ENCODE results near the gene MYO5B.

MYO5B gene

DNA sequence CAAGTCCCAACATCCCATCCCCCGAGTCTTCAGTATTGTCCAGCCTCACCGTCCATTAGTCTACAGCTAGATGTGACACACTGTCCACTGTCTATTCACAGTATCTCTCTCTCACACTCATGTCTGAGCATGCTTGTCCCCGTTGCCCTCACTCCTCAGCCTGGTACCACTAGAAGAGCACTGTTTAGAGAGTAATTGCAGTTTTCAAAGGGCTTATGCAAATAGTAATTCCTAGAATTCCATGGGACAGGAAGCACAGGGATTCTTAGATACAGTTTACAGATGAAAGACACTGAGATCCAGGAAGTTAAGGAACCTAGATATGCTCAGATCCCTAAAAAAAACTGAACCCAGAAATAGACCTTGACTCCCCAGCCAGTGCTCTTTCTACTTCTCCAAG lies 125.5 kb downstream of the MYO5B start:
- no peak for DNase-seq (ENCODE audit: low read depth)

DNA sequence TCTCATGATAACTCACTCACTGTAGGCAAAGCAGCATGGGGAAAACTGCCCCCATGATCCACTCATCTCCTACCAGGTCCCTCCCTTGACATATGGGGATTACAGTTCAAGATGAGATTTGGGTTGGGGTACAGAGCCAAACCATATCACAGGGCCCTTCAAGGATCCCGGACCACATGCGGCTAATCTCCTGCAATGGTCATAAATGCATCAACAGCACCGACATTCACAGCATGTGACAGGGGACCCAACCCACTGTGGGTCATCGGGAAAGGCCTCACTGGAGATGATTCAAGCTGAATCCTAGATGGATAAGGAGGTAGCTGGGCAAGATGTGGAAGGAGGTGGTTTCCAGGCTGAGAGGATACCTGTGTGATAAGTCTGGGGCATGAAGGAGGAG lies 129.4 kb downstream of the MYO5B start:
- no peak for DNase-seq (ENCODE audit: low read depth)

DNA sequence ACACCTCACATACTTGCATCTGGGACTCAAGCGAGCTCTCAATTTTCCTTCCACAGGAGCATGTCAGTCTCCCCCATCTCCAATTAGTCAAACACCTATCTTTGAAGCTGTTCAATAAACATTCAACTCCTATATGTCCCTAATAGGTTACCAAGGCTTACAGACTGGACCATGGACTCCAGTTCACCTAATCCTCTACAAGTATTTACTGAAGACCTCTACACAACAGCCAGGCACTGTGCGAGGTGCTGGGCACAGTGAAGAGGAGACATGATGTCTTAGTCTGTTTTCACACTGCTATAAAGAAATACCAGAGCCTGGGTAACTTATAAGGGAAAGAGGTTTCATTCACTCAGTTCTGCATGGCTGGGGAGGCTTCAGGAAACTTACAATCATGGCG lies 129.9 kb downstream of the MYO5B start:
- no peak for DNase-seq (ENCODE audit: low read depth)

DNA sequence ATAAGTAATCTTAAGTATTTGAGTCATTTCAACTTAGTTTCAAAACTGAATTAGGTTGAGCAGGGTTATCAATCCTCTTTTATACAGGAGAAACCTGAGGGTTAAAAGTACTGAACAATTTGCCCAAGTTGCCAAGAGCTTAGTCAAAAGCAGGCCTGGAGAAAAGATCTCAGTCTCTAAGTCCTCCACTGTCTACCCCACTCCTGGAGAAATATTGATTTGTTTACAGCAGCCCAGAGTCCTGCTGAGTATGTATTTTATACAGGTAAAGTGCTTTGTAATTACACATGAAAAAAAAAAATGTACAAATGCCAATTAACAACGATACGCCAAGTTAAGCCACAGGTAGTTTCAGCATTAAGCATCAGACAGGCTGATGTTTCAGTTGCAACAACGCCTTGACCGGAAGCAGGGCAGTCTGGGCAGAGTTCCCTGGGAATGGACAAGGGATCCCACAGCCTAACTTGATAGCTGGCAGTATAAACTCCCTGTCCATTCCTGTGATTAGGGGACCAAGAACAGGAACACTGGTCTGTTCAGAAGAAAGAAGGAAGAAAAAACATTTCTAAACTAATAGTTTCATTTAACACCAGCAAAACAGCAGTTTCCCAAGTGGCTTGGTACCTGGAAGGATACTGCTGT lies 132.9 kb downstream of the MYO5B start:
- no peak for DNase-seq (ENCODE audit: low read depth)

DNA sequence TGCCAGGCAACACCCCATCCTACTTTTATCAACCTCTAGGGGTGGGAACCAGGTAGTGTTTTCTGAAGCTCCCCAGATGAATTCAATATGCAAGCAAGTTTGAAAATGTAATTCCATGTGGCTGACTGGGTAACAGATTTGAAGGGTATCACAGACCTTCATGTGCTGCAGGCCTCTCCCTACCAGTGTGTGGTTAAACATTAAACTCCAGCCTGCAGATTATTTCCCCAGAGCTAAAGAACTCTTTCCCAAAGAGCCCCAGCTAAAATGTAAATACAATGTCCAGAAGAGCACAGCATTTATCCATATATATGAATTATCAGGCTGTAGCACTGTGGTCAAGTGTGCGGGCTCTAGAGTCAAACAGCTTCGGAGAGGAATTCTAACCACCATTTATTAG lies 134.1 kb downstream of the MYO5B start:
- DNase-seq (ENCODE audit: low read depth), result no peak

DNA sequence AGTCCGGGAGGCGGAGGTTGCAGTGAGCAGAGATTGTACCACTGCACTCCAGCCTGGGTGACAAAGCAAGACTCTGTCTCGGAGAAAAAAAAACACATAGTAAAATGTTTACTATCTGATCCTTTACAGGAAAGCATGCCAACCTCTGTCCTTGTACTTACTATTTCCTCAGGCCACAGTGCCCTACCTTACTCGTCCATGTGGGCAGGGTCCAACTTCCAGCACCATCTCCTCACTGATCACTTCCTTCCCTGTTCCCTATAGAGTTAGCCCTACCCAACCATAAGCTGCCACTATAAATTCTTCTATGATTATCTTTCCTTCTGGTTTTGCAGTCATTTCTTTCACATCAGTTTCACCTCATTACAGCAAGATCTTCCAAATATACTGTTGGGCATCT lies 136.2 kb downstream of the MYO5B start:
- no peak for DNase-seq (ENCODE audit: low read depth)

DNA sequence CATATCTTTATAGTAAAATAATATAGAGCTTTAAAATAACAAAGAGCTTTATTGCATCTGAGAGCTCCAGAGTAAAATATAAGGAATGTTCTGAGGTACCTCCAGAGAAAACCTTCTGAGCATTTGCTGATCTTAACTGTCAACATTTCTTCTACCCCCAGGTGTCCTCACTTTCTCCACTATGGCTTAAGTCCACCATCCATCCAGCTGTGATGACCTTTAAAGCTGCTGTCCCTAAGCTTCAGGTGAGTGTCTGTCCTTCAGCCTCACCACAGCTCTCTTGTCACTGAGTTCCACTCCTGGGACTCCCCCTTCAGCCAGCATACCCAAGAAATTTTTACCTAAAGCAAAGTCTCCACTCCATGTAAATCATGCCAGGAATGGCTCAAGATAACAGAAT lies 137.9 kb downstream of the MYO5B start:
- DNase-seq (ENCODE audit: low read depth), result no peak

DNA sequence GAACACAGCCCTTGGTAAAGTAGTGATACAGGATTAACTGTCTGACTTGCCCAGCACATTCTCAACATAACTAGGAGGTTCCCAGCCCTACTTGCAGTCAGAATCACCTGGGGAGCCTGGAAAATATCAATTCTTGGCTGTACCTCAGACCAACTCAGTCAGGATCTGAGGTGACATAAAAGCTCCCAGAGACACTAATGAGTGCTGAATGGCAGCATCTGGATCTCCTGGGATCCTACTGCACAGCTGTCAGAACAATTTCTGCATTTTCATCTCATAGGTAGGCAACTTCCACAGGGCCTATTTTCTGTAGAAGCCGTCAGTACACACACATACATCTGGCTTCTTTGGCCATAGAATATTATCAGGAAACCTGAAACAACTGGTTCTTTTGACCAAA lies 138.8 kb downstream of the MYO5B start:
- no peak for DNase-seq (ENCODE audit: low read depth)

DNA sequence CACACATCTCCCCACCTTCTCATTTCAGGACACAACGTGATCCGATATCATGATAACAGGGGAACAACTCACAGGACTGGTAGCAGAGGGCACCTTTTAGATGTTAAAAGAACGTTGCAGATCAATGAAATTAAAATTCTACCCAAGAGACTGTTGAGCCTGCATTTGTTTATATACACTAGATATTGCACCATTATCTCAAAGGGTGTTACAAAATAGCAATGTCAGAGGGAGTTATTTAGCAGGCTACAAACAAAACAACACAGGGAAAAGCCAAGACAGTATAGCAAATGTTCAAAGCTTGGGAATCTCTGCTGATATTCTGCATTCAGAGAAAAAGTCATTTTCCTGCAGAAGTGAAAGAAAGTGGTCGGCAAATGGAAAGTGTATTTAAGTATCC lies 139.5 kb downstream of the MYO5B start:
- no peak for DNase-seq (ENCODE audit: low read depth)

DNA sequence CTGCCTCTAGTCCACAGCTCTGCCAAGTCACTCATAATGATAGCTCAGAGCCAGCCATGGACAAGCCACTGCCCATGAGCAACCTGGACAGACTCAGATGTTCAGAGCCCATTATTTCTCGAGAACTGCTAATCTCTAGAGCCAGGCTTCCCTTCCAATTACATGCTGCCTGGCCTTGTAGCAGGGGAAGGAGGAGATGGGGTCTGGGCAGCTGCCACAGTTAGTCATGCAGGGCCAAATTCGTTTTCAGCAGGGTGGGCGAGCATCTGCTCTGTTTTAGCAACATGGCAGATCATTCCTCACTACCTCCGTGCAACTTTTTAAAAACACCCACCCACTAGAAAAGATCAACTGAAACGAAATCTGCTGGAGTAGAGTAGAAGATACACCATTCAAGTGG lies 141.8 kb downstream of the MYO5B start:
- no peak for DNase-seq (ENCODE audit: low read depth)

DNA sequence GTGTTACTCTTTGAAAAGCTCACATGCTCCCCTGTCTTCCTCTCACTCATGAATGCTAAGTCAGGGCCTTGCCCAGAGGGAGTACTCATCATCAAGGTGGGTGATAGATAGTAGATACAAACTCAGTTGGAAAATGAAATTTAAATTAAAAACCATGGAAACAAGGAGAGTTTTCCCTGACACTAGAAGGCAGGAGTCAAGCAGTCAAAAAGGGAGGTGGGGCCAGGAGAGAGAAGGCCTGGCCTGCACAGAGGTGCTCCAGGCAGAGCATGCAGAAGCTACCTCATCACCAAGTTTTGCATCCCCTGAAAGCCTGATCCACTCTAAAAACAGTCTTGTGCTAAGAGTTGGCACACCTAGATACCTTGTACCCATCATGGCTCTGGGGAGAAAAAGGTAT lies 143.7 kb downstream of the MYO5B start:
- no peak for DNase-seq (ENCODE audit: low read depth)

DNA sequence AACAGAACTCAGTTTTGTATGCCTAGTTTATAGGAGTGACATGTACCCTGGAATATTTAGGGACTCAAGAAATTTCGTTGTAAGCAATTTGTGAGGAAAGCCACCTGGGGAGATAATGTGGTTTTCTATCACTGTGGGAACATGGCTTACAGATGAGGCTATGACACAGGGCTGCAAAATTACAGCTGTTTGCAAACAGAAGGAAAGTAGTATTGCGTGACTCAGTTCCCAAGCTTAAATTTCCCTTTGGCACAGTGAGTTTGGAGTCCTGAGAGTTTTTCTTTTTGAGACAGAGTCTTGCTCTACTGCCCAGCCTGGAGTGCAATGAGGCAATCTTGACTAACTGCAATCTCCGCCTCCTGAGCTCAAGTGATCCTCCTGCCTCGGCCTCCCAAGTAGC lies 149.8 kb downstream of the MYO5B start:
- DNase-seq (ENCODE audit: low read depth), result no peak

DNA sequence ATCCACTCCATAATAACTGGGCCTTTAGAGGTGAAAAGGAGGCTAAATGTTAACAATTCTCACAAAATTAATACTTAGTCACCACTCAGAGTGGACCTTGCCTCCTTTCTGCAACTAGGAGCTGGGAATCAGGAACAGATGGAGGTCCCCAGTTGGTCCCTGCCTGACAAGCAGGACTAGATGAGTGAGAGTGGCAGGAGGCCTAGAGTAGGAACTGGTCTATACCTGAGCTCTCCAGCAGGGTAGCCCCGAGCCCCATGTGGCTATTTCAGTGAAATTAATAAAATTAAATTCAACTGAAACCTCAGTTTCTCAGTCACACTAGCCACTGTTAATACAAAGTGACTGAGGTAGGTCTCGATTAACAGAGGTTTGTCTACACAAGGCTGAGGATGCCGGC lies 150.5 kb downstream of the MYO5B start:
- no peak for DNase-seq (ENCODE audit: low read depth)

DNA sequence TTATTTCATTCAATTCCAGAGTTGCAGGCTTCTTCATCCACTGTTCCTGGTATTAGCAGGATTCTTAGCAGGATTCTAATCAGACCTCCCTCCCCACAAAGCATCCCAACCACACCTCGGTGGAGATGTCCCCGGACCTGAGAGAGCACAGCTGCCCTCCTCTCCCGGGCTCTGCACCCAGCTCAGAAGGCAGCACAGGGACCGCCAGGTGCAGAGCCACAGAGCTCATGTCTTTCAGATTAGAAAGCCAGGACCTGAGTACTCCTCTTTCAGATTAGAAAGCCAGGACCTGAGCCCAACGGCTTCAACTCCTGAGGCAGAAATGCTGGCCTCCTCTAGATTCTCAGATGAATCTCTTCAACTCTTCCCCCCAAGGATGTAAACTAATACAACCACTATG lies 152.3 kb downstream of the MYO5B start:
- no peak for DNase-seq (ENCODE audit: low read depth)

DNA sequence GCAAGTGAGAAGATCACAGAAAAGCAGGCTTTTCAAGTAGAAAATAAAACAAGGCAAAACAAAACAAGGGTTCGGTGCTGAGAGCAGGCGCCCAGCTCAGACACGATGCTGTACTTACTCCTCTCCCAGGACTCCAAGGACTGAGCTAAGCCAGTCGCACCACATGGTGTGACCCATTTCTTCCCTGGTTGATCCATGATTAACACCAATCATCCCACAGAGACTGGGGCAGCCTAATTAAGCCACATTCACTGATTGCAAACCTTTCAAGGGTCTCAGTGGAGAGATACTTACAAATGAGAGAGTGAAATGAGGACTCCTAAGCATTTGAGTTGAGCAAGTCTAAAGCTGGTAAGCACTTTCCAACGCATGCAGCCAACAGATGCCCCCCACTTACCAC lies 155.2 kb downstream of the MYO5B start:
- no peak for DNase-seq (ENCODE audit: low read depth)

DNA sequence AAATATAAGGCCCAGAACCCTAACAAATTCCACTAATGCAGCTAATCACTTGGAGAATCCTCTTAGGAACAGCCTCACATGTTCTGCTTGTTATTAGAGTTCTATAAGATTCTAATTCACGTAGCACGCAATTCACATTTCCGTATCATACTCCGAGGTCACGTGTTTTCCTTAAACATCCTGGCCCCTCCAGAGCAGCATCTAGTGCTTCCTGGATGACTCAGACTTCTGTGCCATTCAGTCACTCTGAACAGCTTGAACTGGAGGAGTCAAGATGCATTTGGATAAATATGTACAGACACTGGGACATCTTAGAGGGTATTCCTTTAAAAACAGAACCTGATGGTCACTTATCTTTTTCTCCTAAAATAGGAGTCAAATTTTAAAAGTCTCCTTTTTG lies 156.5 kb downstream of the MYO5B start:
- DNase-seq (ENCODE audit: low read depth), result no peak

DNA sequence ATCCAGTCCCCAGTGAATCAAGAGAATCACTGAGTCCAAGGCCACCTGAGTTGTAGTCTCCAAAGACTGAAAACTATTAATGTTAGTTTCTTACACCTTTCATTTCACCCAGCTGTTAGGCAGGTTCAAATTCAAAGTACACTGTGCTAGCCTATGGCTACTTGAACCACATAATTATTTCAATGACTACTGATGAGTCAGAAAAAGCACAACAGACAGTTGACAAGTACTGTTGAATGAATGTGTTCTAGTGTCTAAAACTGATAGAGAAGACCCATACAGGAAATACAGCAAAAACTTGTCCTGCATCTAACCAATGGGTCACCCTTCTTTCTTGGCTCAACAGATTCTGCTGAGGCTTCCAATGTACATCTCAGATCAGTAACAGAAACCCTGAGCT lies 160.9 kb downstream of the MYO5B start:
- no peak for DNase-seq (ENCODE audit: low read depth)

DNA sequence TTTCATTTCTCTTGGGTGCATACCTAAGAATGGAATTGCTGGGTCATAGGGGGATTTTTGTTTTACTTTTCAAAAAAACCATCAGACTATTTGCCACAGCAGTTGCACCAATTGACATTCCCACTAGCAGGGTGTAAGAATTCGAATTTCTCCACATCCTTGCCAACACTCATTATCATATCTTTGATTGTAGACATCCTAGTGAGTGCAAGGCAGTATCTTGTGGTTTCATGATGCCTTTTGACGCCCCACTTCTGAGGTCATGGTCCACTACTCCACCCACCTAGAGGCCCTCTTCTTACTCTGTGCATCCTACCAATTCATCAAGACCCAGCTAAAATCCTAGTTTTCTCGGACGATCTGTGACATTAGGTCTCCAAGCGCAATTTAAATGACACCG lies 161.9 kb downstream of the MYO5B start:
- DNase-seq (ENCODE audit: low read depth), result no peak

DNA sequence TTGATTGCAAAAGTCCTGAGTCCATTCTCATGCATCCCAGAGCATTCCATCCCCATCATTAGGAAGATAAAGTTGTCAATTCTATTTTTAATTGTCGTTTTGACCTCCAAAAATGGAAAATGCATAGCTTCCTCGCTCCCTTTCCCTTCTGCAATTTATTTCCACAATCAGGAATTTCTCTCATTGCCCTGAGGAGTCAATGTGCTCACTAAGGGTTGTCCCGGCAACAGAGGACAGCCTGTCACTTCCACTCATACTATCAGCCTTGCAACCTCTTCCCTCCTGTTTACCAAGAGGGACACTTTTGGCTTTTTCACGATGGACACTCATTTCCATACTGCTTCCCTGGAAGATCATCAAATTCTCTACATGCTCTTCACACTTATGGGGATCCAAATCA lies 164.8 kb downstream of the MYO5B start:
- DNase-seq (ENCODE audit: low read depth), result no peak

DNA sequence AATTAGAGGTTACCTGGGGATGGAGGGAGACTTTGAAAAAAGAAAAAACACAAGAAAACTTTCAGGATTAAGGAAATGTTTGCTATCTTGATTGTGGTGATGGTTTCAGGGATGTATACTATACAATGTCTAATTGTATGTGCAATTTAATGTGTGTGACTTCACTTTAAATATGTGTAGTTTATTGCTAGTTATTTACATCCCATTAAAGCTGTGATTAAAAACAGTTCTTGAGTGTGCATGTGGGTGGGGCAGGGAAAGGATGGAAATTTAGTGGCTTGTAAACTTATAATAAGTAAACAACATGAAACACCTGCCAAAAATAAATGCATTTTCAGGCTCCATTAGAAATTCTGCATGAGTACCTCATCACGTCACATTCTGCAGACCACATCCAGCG lies 167.0 kb downstream of the MYO5B start:
- no peak for DNase-seq (ENCODE audit: low read depth)

DNA sequence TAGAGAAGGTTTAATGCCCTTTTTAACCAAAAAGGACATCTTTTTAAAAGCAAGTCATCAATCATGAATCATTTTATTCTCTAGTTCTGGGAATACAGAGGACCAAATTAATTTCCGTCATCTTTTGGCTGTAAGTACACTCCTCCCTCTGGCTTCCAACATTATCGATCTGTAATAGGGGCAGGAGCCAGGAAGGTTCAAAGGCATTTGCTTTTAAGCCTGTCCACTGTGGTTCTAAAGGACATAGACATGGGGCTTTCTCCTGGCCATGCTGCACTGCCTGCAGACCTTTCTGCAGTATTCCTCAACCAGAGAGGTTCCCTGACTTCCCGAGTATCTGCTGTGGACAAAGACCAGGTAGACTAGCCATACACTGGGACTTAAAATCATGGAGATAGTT lies 170.5 kb downstream of the MYO5B start:
- DNase-seq (ENCODE audit: low read depth), result no peak

DNA sequence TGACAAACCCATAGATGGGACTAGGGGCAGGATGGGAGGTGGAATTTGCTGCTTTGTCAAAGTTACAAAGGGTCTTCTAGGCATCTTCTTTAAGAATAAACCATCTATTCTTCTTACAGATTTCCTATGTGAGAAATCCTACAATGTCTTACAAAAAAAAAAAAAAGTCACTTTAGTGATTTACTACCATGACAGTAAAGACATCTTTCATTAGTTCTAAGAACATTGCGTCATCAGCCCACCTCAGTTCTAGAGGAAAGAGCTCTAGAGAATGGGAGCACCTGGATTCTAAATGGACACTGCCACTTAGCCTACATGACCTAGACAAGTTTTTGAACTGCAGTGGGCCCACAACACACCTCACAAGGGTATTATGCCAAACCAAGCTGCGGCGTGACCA lies 172.0 kb downstream of the MYO5B start:
- no peak for DNase-seq (ENCODE audit: low read depth)

DNA sequence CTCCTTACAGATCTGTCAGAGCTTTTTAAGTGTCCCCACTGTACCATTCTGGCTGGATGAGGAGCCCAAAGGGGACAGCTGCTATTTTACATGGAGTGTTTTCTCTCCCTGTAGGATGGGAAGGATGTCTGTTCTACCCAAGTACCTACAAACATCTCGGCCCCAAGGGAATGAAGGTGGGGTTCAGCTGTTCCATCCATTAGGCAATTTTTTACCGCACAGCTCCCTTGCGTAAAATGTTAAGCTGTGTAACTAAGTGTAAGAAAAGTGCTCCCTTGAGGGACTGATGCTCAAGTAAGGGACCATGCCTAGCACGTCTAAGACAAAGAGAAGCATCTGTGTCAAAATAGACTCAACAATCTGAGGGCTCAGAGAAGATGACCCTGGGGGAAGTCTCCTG lies 180.3 kb downstream of the MYO5B start:
- DNase-seq (ENCODE audit: low read depth), result no peak

DNA sequence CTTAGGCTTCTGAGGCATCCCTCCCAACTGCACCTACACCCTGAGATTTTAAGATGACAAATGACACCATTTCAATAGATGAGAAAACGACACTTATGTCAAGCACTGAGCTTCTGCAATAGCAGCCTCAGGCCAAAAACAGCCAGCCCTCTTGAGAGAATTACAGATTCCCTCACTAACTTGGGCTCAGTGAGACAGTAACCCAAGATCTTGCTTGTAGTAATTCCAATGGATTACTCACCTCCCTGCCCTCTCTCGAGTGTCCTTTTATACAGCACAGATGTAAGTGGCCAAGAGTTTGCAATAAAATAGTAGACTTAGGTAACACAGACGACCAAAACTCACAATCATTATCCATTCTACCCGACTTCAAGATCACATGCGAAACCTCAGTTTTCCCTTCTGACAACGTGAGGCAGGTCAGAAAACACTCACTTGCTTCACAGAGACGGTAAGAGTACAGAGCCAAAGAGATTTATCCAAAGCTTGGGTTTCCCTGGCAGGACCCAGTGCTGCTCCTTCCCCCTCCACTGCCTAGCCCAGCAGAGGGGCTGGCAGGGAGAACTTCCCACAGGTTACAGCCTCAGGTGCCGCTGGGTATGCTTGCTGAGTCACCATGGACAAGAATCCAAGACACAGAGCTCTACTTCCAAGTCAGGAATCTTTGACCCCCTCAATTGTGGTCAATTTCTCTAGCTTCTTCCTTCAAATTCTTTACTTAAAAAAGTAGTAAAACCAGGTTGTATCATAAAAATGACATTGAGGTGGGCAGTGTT lies 181.4 kb downstream of the MYO5B start:
- no peak for DNase-seq (ENCODE audit: low read depth)

All from stimulated activated CD8-positive, alpha-beta memory T cell treated with anti-CD3 and anti-CD28 coated beads, Interleukin-7, amount 100 ng/mL, for 24 hours (primary cell).